GM18499 (cell line): Measurements from ENCODE around the gene COQ4.

Source experiments
- ATAC-seq: cut with Tn5 transposase; IDR thresholded peaks from one replicate; pipeline ENCODE4 v1.9.1; 2021; ENCODE audit warnings: moderate number of reproducible peaks; ENCODE audit not compliant: insufficient read depth, unreplicated experiment

COQ4 gene

DNA sequence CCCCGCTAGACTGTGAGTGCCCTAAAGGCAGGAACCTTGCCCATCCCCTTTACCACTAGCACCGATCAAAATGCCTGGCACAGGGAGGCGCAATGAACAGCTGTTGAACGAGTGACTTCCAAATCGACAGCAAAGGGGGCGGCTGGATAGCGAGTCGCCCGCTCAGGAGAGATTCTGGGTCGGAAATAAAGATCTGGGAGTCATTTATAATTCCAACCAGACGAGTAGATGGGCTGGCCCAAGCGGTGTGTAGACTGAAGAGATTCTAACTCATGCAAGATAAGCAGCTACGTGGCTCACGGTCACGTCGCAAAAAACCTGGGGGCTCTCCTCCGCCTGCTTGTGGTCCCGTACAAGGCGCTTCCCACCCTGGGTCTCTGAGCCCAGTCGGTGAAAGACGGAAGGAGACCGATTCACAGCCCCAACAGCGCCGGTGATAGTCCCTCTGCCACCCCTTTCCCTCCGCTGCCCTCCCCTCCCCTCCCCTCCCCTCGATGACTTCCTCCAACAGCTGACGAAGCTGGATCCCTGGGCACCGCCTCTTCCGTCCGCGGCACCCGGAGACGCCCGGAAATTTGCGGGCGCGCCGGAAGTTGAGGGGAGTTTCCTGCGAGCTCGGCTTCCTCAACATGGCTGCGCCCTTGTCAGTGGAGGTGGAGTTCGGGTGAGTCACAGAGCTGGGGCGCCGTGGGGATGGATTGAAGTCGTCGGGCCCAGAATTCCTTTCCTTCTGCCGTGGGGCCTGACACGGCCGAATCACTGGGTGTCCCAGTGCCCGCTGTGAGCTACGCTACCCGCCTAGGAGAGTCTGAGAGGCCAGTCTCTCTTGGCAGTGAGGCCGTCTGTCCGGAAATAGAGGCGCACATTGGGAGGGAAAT lies 48.4 kb downstream of the COQ4 start, which contains the start of gene URM1:
Gene URM1 (plus strand): TSS at position 623 of the 878 bp plus-strand sequence. CDS start 7 bp downstream, at position 630.
- ATAC-seq: peak; percentile 52

DNA sequence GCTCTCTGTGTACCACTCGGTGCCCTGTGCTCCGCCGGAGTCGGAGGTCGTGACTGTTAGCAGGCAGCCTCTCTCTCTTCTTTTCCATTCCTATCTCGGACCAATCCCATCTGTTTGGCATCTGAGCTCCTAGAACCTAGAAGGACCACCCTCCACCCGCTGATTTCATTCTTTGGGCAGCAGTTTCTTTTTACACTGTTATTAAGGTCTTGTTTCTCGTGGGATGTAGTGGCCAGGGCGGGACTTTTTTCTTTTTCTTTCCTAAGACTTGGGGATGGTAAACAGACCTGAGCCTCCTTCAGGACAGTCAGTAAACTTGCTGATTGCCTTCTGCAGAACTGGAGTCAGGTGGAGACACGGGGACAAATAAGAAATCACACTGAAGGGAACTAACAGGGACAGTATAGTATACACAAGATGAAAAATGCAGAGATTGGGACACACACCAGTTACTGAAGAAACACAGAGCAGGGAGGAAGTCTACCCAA lies 49.0 kb downstream of the COQ4 start:
- no peak for ATAC-seq

DNA sequence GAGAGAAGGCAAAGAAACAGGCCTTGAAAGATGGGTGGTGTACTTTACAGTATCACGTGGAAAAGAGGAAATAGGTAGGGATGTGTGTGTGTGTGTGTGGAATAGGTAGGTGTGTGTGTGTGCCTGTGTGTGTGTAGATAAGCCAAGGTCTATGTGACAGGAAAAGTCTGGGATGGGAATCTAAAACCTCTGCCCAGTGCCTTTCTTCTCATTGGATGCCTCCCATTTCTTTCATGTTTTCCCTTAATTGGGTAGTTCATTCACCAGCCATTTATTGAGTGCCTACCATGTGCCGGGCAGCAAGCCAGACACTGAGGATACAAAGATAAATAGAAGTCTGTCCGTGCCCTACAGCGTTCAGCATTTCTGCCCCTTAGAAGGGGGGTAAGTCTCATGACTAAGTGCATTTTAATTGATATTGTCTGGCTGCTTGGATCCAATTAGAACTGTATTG lies 49.6 kb downstream of the COQ4 start:
- no peak for ATAC-seq

DNA sequence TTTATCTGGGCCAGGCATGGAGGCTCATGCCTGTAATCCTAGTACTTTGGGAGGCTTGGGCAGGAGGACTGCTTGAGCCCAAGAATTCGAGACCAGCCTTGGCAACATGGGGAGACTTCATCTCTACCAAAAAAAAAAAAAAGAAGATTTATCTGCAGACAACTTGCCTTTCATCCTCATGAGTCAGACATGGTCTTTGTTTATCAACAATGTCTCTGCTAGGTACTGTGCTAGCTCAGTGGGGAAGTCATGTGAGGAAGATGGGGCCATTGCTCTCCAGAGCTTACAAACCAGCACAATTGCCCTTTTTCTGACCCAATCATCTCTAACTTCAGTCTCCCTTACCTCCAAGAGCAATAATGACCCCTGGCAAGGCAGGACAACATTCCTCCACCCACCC lies 50.1 kb downstream of the COQ4 start:
- no peak for ATAC-seq

DNA sequence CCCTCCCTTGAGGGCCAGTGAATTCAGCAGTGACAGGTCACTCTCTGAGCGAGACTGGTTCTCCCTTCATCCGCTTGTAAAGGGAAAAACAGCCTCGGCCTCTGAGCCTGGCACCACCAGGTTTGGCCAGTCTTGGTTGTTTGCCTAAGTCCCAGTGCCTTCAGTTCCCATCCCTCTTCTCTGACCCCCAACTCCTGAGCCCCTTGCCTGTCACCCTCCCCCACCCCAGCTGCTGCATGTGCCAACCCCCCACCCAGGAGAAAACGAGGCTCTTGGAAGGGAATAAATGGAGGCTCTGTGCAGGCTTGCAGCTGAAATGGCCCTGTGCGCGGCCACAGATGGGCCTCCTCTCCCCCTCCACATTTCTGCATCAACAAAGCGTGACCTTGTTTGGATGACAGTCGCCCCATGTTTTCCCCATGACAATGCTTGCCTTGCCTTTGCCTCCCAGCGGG lies 51.6 kb downstream of the COQ4 start:
- no peak for ATAC-seq

DNA sequence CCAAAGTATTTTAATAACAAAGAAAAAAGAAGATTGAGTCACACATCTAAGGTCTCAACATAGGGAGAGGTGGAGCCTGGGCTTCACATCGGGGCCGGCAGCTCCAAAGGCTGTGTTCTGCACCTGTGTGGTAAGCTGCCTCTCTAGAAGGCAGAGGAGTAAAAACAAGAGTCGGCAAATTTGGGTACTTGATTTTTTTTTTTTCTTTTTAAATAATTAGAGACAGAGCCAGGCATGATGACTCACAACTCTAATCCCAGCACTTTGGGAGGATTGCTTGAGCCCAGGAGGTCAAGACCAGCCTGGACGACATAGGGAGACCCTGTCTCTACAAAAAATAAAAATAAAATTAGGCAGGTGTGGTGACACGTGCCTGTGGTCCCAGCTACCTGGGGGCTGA lies 53.2 kb downstream of the COQ4 start:
- no peak for ATAC-seq

DNA sequence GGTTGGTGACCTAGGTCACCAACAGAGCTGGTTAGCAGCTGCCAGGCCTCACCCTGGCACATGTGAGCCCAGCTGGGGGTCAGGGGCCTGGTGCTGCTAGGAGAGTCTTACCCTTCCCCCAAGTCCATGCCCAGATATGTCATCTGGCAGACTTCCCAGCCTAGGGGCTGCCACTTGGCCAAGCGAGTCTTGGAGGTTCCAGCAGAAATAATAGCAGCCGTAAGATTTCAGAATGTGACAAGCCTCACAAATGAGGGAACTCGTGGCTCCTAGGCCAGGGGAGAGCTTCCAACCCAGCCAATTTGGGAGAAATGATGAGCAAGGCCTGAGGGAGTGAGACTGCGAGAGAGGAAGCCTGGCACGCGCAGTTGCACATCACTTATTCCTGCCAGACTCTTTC lies 59.6 kb downstream of the COQ4 start:
- ATAC-seq: no peak

DNA sequence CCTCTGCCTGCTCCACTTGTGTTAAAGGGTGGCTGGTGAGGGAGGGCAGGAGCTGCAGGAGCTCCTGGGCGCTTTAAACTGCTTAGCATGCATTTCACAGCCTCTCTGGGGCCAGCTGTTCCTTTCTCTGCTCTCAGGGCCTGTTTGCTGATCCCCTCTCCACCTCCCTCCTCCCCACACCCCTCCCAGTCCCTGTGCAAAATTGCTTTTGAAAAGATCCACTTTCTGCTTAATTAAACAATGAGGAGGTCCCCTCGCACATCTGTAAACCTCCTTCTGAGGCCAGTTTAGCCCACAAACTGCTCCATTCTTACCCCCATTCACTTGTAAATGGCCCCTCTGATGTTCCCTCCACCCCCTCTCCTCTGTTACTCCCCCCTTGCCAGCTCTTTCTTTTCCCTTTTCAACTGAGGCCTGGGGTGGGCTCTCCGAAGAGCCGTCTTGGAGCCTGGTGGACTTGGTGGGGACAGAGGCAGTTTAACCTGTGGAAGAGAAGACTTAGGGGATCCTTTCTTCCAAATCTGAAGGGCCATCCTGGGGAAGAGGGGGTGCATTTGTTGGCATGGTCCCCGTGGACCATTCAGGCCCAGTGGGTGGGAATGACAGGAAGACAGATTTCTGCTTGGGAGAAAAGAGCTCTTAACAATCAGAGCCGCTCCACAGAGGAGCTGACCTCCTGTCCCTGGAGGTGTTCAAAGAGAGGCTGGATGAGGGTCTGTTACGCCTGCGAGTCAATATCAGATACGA lies 60.5 kb downstream of the COQ4 start:
- no peak for ATAC-seq
